K562 (cell line): Measurements from ENCODE around the gene RAMACL. TPM values are rescaled to one million over a fixed set of nuclear protein-coding genes. Genes with fewer than 3 reads are reported as not detected.

ENCODE experiments used
- ATAC-seq: fragments of 200-7000 bp; cut with Tn5 transposase; 3 replicates; pipeline ENCODE4 v1.9.1; 2020; ENCODE audit warnings: moderate library complexity
- BruUV-seq: library from RNA; stranded (reverse); fragments of 400-500 nt; replicated peaks from 2 replicates; lab custom pipeline; 2021; lab: Mats Ljungman, UMichigan
- CTCF ChIA-PET: fragments of 300-600 bp; formaldehyde crosslinking; extraction: SDS; loops from one replicate; lab custom pipeline; 2021; ENCODE audit warnings: low intra/inter-chr PET ratio; lab: Yijun Ruan, JAX
- POLR2A ChIA-PET: fragments of 300-600, 350-650 bp; sonication (Branson Sonifier 250); formaldehyde crosslinking; extraction: SDS; loops from one replicate; lab custom pipeline; 2021; ENCODE audit warnings: antibody characterized with exemption, inconsistent platforms; lab: Yijun Ruan, JAX
- DNase-seq, 4 experiments: peaks; one replicate each; pipeline versions ENCODE4 v3.0.0 to v3.0.0-alpha.2; 2011 to 2018; ENCODE audit warnings: low spot score in 3 of 4, mixed read lengths in 3 of 4; ENCODE audit errors: extremely low read depth in 1 of 4
- FAIRE-seq: peaks from 2 replicates; lab custom pipeline; 2011; peaks lifted over from hg19 to GRCh38; lab: Jason Lieb, UNC
- H2AFZ ChIP-seq: 2 replicates; pipeline ENCODE4 v1.6.0; 2011; ENCODE audit warnings: low read depth, low read length, control low read depth, inconsistent platforms
- H3K27ac ChIP-seq: fragments of 200-600 bp; 3 replicates; pipeline ENCODE4 v1.8.0; 2011; ENCODE audit warnings: low read depth, mild to moderate bottlenecking, control low read depth, inconsistent platforms, low read length, moderate library complexity, mixed read lengths; ENCODE audit errors: extremely low read depth
- H3K27me3 ChIP-seq, 2 experiments: fragments of 300-600 bp in 1 of 2; 2 replicates in 1 of 2; 3 replicates in 1 of 2; pipeline versions ENCODE4 v1.6.0 to v1.8.0; 2011; ENCODE audit warnings: inconsistent platforms in 2 of 2, low read length in 2 of 2, mild to moderate bottlenecking in 1 of 2, mixed read lengths in 1 of 2, moderate library complexity in 1 of 2; ENCODE audit not compliant: control insufficient read depth in 2 of 2, insufficient read depth in 2 of 2
- H3K36me3 ChIP-seq: fragments of 300-600 bp; 3 replicates; pipeline ENCODE4 v1.8.0; 2011; ENCODE audit warnings: mild to moderate bottlenecking, low read length, inconsistent platforms; ENCODE audit not compliant: control insufficient read depth, insufficient read depth
- H3K4me1 ChIP-seq, 2 experiments: fragments of 200-600 bp in 1 of 2; replicated peaks in 1 of 2; 2 replicates in 1 of 2; 3 replicates in 1 of 2; pipeline versions ENCODE4 v1.5.1 to v1.8.0; 2011; ENCODE audit warnings: inconsistent platforms in 2 of 2, low read length in 2 of 2, mild to moderate bottlenecking in 1 of 2, mixed read lengths in 1 of 2, moderate library complexity in 1 of 2; ENCODE audit not compliant: control insufficient read depth in 2 of 2, insufficient read depth in 2 of 2
- H3K4me2 ChIP-seq: 2 replicates; pipeline ENCODE4 v1.6.1; 2011; ENCODE audit warnings: low read length, control low read depth, inconsistent platforms, mixed read lengths; ENCODE audit not compliant: insufficient read depth
- H3K4me3 ChIP-seq: fragments of 200-600 bp; sonication (generic), shearing (Covaris generic); 2 replicates; pipeline ENCODE4 v1.5.1; 2016; ENCODE audit warnings: control low read depth, inconsistent platforms
- H3K79me2 ChIP-seq: fragments of 200-600 bp; 3 replicates; pipeline ENCODE4 v1.8.0; 2011; ENCODE audit warnings: low read length, inconsistent platforms; ENCODE audit not compliant: control insufficient read depth, insufficient read depth
- H3K9ac ChIP-seq, 2 experiments: 2 replicates each; pipeline versions ENCODE4 v1.6.0 to v1.6.1; 2011; ENCODE audit warnings: low read depth in 2 of 2, low read length in 2 of 2, control low read depth in 1 of 2, inconsistent platforms in 1 of 2, mild to moderate bottlenecking in 1 of 2, mixed read lengths in 1 of 2; ENCODE audit not compliant: insufficient read depth in 1 of 2
- H3K9me1 ChIP-seq: one replicate; pipeline ENCODE4 v1.6.0; 2011; ENCODE audit warnings: inconsistent platforms, mild to moderate bottlenecking, low read length, moderate library complexity; ENCODE audit not compliant: control insufficient read depth, insufficient read depth
- H3K9me3 ChIP-seq: replicated peaks from 2 replicates; pipeline ENCODE4 v1.5.1; 2011; ENCODE audit warnings: low read depth, low read length, inconsistent platforms; ENCODE audit not compliant: control insufficient read depth, insufficient read depth
- H4K20me1 ChIP-seq: replicated peaks from 2 replicates; pipeline ENCODE4 v1.6.1; 2011; ENCODE audit warnings: low read length, inconsistent platforms, mixed read lengths; ENCODE audit not compliant: control insufficient read depth, insufficient read depth
- SNRNP70 ChIP-seq: fragments of 200-400 bp; formaldehyde crosslinking; optimal IDR thresholded peaks from 2 replicates; pipeline ENCODE3; 2017; ENCODE audit warnings: low read depth, low read length
- ZNF134 ChIP-seq: fragments of 250-450 bp; sonication (Bioruptor Pico); conservative IDR thresholded peaks from 2 replicates; pipeline ENCODE4 v1.4.0; 2020
- WGBS: fragments of 100-300 bp; shearing (Covaris generic); methylation state at CpG from one replicate; pipeline ENCODE4 v1.1.6; 2016; ENCODE audit warnings: low coverage, mixed read lengths; ENCODE audit not compliant: insufficient coverage; ENCODE audit errors: missing lambda C conversion rate; 5-methylcytosine and 5-hydroxymethylcytosine counted together
- in situ Hi-C: fragments of 300-500 bp; cut with MboI; formaldehyde crosslinking; loops from 4 replicates; pipeline ENCODE4 v1.15.0; 2018; ENCODE audit warnings: inconsistent platforms, mixed read lengths
- intact Hi-C: fragments of 100-400 bp; cut with micrococcal nuclease; formaldehyde crosslinking; loops from 2 replicates; pipeline ENCODE4 v1.14.2; 2022
- polyA plus RNA-seq, 8 experiments: library from polyadenylated mRNA; depleted of rRNA in 4 of 8; stranded (reverse) in 5 of 8; unstranded in 3 of 8; fragments of >200 nt; fragmentation: Nextera tagmentation in 2 of 8; fragmentation: Illumina TruSeq in 1 of 8; extraction: Ambion mirVana in 2 of 8; extraction: Trizol in 1 of 8; gene quantifications; 2 replicates each; pipeline versions ENCODE4 v1.2.1 to v1.2.3, GENCODE V29; 2011 to 2014; ENCODE audit warnings: inconsistent platforms in 1 of 8, missing spikeins in 1 of 8
- total RNA-seq, 7 experiments: library from RNA; depleted of rRNA in 6 of 7; stranded (reverse); fragments of >200 nt in 6 of 7; fragmentation: Illumina TruSeq in 2 of 7; extraction: Trizol in 2 of 7; gene quantifications; 2 replicates each; pipeline versions ENCODE4 v1.2.1 to v1.2.3, GENCODE V29; 2011 to 2021; ENCODE audit warnings: low replicate concordance in 1 of 7
- TF ChIP-seq, protein P1 (sequence below): fragments of 450-650 bp; IDR thresholded peaks from 2 replicates; pipeline ENCODE4 v1.6.1; 2016; ENCODE audit warnings: mild to moderate bottlenecking, moderate library complexity

Gene RAMACL
- total and polyA plus RNA-seq, 9 of the 15 experiments (the other 6 are each of a cell fraction or from before 2014, with no cell fraction given) = 0.11 to 1.7 (median 0.41) TPM; not detected in 1

DNA sequence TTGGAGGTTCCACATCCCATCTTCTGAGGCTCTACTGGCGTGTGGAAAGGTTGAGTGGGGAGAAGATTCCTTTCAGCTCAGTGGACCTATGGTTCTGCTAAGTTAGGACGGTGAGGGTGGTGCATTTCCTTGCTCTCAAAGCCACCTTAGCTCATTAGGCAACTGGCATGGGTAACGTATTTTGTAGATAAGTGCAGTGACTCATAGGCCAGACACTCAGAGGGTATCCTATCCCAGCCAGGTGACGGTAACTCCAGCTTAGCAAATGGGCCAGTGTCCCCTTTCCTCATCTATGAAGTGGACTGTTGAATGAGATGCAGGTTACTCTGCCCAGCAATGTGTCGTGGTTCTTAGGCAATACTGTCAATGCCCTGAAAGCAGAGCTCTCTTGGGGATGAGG, 36.8 kb upstream of the RAMACL start:
- Histone ChIP-seq H4K20me1 (no peaks in the 10 kb centered on the region), H3K27ac (no peak overlapping the region), H3K9ac (no peak overlapping the region), H3K9me1 (no peaks in the 10 kb centered on the region), H3K9me3 (no peaks in the 10 kb centered on the region), H2AFZ (no peak overlapping the region), H3K4me2 (no peak overlapping the region), H3K4me1 (peaks cover 2 to 21% of the 10 kb centered on the region in 2 experiments; a peak in 2 of 5 replicates), H3K79me2 (no peaks in the 10 kb centered on the region), H3K4me3 (no peak overlapping the region), H3K36me3 (no peaks in the 10 kb centered on the region), H3K27me3 (peaks cover 13 to 35% of the 10 kb centered on the region in 2 experiments)
- intact Hi-C loops = no loop called here
- CTCF ChIA-PET = no interaction called here
- in situ Hi-C loops = no loop called here
- WGBS = 4% methylated on average over 5 of the region's 5 CpGs
- no peak for DNase-seq
- FAIRE-seq = no peak
- BruUV-seq = no TSS peak
- TF ChIP-seq SNRNP70 (no peak), ZNF134 (no peak)
- TF ChIP-seq, protein P1, sequence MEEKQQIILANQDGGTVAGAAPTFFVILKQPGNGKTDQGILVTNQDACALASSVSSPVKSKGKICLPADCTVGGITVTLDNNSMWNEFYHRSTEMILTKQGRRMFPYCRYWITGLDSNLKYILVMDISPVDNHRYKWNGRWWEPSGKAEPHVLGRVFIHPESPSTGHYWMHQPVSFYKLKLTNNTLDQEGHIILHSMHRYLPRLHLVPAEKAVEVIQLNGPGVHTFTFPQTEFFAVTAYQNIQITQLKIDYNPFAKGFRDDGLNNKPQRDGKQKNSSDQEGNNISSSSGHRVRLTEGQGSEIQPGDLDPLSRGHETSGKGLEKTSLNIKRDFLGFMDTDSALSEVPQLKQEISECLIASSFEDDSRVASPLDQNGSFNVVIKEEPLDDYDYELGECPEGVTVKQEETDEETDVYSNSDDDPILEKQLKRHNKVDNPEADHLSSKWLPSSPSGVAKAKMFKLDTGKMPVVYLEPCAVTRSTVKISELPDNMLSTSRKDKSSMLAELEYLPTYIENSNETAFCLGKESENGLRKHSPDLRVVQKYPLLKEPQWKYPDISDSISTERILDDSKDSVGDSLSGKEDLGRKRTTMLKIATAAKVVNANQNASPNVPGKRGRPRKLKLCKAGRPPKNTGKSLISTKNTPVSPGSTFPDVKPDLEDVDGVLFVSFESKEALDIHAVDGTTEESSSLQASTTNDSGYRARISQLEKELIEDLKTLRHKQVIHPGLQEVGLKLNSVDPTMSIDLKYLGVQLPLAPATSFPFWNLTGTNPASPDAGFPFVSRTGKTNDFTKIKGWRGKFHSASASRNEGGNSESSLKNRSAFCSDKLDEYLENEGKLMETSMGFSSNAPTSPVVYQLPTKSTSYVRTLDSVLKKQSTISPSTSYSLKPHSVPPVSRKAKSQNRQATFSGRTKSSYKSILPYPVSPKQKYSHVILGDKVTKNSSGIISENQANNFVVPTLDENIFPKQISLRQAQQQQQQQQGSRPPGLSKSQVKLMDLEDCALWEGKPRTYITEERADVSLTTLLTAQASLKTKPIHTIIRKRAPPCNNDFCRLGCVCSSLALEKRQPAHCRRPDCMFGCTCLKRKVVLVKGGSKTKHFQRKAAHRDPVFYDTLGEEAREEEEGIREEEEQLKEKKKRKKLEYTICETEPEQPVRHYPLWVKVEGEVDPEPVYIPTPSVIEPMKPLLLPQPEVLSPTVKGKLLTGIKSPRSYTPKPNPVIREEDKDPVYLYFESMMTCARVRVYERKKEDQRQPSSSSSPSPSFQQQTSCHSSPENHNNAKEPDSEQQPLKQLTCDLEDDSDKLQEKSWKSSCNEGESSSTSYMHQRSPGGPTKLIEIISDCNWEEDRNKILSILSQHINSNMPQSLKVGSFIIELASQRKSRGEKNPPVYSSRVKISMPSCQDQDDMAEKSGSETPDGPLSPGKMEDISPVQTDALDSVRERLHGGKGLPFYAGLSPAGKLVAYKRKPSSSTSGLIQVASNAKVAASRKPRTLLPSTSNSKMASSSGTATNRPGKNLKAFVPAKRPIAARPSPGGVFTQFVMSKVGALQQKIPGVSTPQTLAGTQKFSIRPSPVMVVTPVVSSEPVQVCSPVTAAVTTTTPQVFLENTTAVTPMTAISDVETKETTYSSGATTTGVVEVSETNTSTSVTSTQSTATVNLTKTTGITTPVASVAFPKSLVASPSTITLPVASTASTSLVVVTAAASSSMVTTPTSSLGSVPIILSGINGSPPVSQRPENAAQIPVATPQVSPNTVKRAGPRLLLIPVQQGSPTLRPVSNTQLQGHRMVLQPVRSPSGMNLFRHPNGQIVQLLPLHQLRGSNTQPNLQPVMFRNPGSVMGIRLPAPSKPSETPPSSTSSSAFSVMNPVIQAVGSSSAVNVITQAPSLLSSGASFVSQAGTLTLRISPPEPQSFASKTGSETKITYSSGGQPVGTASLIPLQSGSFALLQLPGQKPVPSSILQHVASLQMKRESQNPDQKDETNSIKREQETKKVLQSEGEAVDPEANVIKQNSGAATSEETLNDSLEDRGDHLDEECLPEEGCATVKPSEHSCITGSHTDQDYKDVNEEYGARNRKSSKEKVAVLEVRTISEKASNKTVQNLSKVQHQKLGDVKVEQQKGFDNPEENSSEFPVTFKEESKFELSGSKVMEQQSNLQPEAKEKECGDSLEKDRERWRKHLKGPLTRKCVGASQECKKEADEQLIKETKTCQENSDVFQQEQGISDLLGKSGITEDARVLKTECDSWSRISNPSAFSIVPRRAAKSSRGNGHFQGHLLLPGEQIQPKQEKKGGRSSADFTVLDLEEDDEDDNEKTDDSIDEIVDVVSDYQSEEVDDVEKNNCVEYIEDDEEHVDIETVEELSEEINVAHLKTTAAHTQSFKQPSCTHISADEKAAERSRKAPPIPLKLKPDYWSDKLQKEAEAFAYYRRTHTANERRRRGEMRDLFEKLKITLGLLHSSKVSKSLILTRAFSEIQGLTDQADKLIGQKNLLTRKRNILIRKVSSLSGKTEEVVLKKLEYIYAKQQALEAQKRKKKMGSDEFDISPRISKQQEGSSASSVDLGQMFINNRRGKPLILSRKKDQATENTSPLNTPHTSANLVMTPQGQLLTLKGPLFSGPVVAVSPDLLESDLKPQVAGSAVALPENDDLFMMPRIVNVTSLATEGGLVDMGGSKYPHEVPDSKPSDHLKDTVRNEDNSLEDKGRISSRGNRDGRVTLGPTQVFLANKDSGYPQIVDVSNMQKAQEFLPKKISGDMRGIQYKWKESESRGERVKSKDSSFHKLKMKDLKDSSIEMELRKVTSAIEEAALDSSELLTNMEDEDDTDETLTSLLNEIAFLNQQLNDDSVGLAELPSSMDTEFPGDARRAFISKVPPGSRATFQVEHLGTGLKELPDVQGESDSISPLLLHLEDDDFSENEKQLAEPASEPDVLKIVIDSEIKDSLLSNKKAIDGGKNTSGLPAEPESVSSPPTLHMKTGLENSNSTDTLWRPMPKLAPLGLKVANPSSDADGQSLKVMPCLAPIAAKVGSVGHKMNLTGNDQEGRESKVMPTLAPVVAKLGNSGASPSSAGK = no peak
- no peak for ATAC-seq
- POLR2A ChIA-PET = interaction anchor here (1.1 kb wide), 1 partner anchor 11 kb away, joined by 3 read pairs; no protein-coding TSS in a partner anchor
